HG02642 (cell line): ENCODE data around the gene MCM3AP.
"Not testable (repeated sequence)": the region's sequence is repeated elsewhere in the genome, so short reads cannot be mapped to it uniquely, and the experiment has no call there.

Experiments
- ATAC-seq: cut with Tn5 transposase; IDR thresholded peaks from one replicate; pipeline ENCODE4 v1.9.1; 2021; ENCODE audit warnings: mild to moderate bottlenecking; ENCODE audit not compliant: unreplicated experiment, poor library complexity

MCM3AP gene

GRCh38 chr21:46246345-46246744 is 39.1 kb downstream of the MCM3AP start:
- no peak for ATAC-seq

- no peak for ATAC-seq
Observed at GRCh38 chr21:46245213-46245915, 40.0 kb downstream of the MCM3AP start.

GRCh38 chr21:46244602-46245001 is 40.8 kb downstream of the MCM3AP start:
- ATAC-seq, result no peak

- no peak for ATAC-seq
Observed at GRCh38 chr21:46243960-46244361, 41.5 kb downstream of the MCM3AP start.

GRCh38 chr21:46243325-46243724 is 42.1 kb downstream of the MCM3AP start:
- no peak for ATAC-seq

GRCh38 chr21:46241577-46241976 is 43.8 kb downstream of the MCM3AP start:
- not testable (repeated sequence) for ATAC-seq

GRCh38 chr21:46239817-46240325 is 45.5 kb downstream of the MCM3AP start:
- ATAC-seq, result no peak

- ATAC-seq, result no peak
Observed at GRCh38 chr21:46237474-46237873, 47.9 kb downstream of the MCM3AP start.

- ATAC-seq, result no peak
Observed at GRCh38 chr21:46234436-46234950, 50.9 kb downstream of the MCM3AP start.

- ATAC-seq, result no peak
Observed at GRCh38 chr21:46229923-46230260, 55.5 kb downstream of the MCM3AP start.

- ATAC-seq, result peak; percentile 29
Observed at GRCh38 chr21:46229133-46229922, 56.1 kb downstream of the MCM3AP start.

- peak; percentile 90 for ATAC-seq
Observed at GRCh38 chr21:46228345-46229051, 56.9 kb downstream of the MCM3AP start, which contains the start of gene LSS. Gene LSS, minus strand, starts transcription at chr21:46228774. Its CDS starts 29 bp downstream, at chr21:46228745.

- no peak for ATAC-seq
Observed at GRCh38 chr21:46227811-46228344, 57.5 kb downstream of the MCM3AP start.

GRCh38 chr21:46226920-46227599 is 58.4 kb downstream of the MCM3AP start:
- ATAC-seq, result no peak

- ATAC-seq, result no peak
Observed at GRCh38 chr21:46226146-46226545, 59.3 kb downstream of the MCM3AP start.

GRCh38 chr21:46223661-46224060 is 61.8 kb downstream of the MCM3AP start:
- ATAC-seq, result not testable (repeated sequence)

- no peak for ATAC-seq
Observed at GRCh38 chr21:46223217-46223616, 62.2 kb downstream of the MCM3AP start.

GRCh38 chr21:46222436-46223116 is 62.8 kb downstream of the MCM3AP start:
- no peak for ATAC-seq
